Colonic mucosa (tissue), 4 donors: Measurements from ENCODE around the gene EGLN3. TPM values are rescaled to one million over a fixed set of nuclear protein-coding genes. Genes with fewer than 3 reads are reported as not detected.

Experiments
- DNase-seq: peaks from one replicate; pipeline ENCODE4 v3.0.0-alpha.2; 2020
- H3K27ac ChIP-seq: fragments of 200-600 bp; one replicate; pipeline ENCODE4 v1.8.0; 2021
- H3K27me3 ChIP-seq: fragments of 200-600 bp; one replicate; pipeline ENCODE4 v1.8.0; 2021
- H3K36me3 ChIP-seq: fragments of 200-600 bp; one replicate; pipeline ENCODE4 v1.8.0; 2021
- H3K4me1 ChIP-seq: fragments of 200-600 bp; one replicate; pipeline ENCODE4 v1.8.0; 2021; ENCODE audit warnings: mild to moderate bottlenecking
- H3K4me3 ChIP-seq: fragments of 200-600 bp; one replicate; pipeline ENCODE4 v1.8.0; 2021
- H3K9ac ChIP-seq, 2 donors: one replicate each; pipeline ENCODE4 v1.7.0; 2013; ENCODE audit warnings: control low read depth in 2 of 2, low read depth in 2 of 2, low read length in 2 of 2
- H3K9me3 ChIP-seq: fragments of 200-600 bp; one replicate; pipeline ENCODE4 v1.8.0; 2021
- CTCF ChIP-seq: fragments of 200-600 bp; IDR thresholded peaks from one replicate; pipeline ENCODE4 v1.8.0; 2022; ENCODE audit warnings: antibody characterized with exemption, mild to moderate bottlenecking
- intact Hi-C: fragments of 100-400 bp; cut with DNase I; formaldehyde crosslinking; loops from one replicate; pipeline ENCODE4 v1.14.1; 2022
- total RNA-seq, 2 donors: library from RNA; stranded (reverse); fragmentation: NEBNext Ultra II Directional in 1 of 2; extraction: Animal tissue kit (Norgen Biotek cat#: 25700) in 1 of 2; gene quantifications; one replicate each; pipeline ENCODE4 v1.2.1, GENCODE V29; 2021
- donor health status: healthy.
- donor health status: DM: no; HTN: no; CAD: no.
- donor health status: DM: no; HTN: no; CAD: no.

The EGLN3 gene
- total RNA-seq, 2 donors from 2014 or later, result 86.3 to 292 TPM

- DNase-seq, result no peak
- no peaks in the 10 kb centered on the region for H3K9me3 ChIP-seq
- H3K4me3 ChIP-seq, result no peak overlapping the region
- H3K27me3 ChIP-seq, result no peaks in the 10 kb centered on the region
- no peaks in the 10 kb centered on the region for H3K4me1 ChIP-seq
- no peak overlapping the region for H3K27ac ChIP-seq
- H3K9ac ChIP-seq, result no peak overlapping the region
- H3K36me3 ChIP-seq, result no peaks in the 10 kb centered on the region
- intact Hi-C loops, result loop anchor here (10.0 kb wide), 1 partner anchor 59 kb away; no protein-coding TSS in a partner anchor
- no peak for TF ChIP-seq CTCF
Measured at GRCh38 chr14:33903369-33903768, 47.5 kb downstream of the EGLN3 start.

GRCh38 chr14:33902363-33902762, 48.5 kb downstream of the EGLN3 start:
- no peak for TF ChIP-seq CTCF
- H3K4me1 ChIP-seq, result no peaks in the 10 kb centered on the region
- intact Hi-C loops, result loop anchor here (10.0 kb wide), 1 partner anchor 58 kb away; no protein-coding TSS in a partner anchor
- H3K27me3 ChIP-seq, result no peaks in the 10 kb centered on the region
- no peak for DNase-seq
- no peak overlapping the region for H3K4me3 ChIP-seq
- H3K9me3 ChIP-seq, result no peaks in the 10 kb centered on the region
- no peaks in the 10 kb centered on the region for H3K36me3 ChIP-seq
- no peak overlapping the region for H3K9ac ChIP-seq
- H3K27ac ChIP-seq, result no peak overlapping the region

- Histone ChIP-seq H3K36me3 (no peaks in the 10 kb centered on the region), H3K4me3 (no peak overlapping the region), H3K4me1 (no peaks in the 10 kb centered on the region), H3K9me3 (no peaks in the 10 kb centered on the region), H3K27ac (no peak overlapping the region), H3K9ac (no peak overlapping the region), H3K27me3 (no peaks in the 10 kb centered on the region)
- intact Hi-C loops, result loop anchor here (10.0 kb wide), 1 partner anchor 57 kb away; no protein-coding TSS in a partner anchor
- DNase-seq, result no peak
- no peak for TF ChIP-seq CTCF
Measured at GRCh38 chr14:33901426-33902155, 49.3 kb downstream of the EGLN3 start.

GRCh38 chr14:33900706-33901105, 50.2 kb downstream of the EGLN3 start:
- no peak for DNase-seq
- no peaks in the 10 kb centered on the region for H3K9me3 ChIP-seq
- H3K4me3 ChIP-seq, result no peak overlapping the region
- TF ChIP-seq CTCF, result no peak
- intact Hi-C loops, result loop anchor here (10.0 kb wide), 1 partner anchor 56 kb away; no protein-coding TSS in a partner anchor
- no peaks in the 10 kb centered on the region for H3K36me3 ChIP-seq
- no peaks in the 10 kb centered on the region for H3K4me1 ChIP-seq
- no peaks in the 10 kb centered on the region for H3K27me3 ChIP-seq
- no peak overlapping the region for H3K9ac ChIP-seq
- H3K27ac ChIP-seq, result no peak overlapping the region

GRCh38 chr14:33899723-33900341, 51.0 kb downstream of the EGLN3 start:
- no peak overlapping the region for H3K9ac ChIP-seq

More at GRCh38 chr14:33899723-33900341, 51.0 kb downstream of the EGLN3 start:
- no peak for TF ChIP-seq CTCF
- DNase-seq, result no peak
- no peaks in the 10 kb centered on the region for H3K9me3 ChIP-seq
- no peaks in the 10 kb centered on the region for H3K4me1 ChIP-seq
- H3K4me3 ChIP-seq, result no peak overlapping the region
- no peak overlapping the region for H3K27ac ChIP-seq
- no peaks in the 10 kb centered on the region for H3K27me3 ChIP-seq
- intact Hi-C loops, result loop anchor here (10.0 kb wide), 1 partner anchor 55 kb away; no protein-coding TSS in a partner anchor
- no peaks in the 10 kb centered on the region for H3K36me3 ChIP-seq
